Lower lobe of right lung (tissue), 2 donors: Measurements from ENCODE around the gene SLC30A4. TPM values are rescaled to one million over a fixed set of nuclear protein-coding genes. Genes with fewer than 3 reads are reported as not detected.
A peak's percentile ranks its signal among the peaks of the same experiment; 100 is the strongest.

Source experiments
- ATAC-seq, 2 donors: fragments of 200-7000 bp; cut with Tn5 transposase; one replicate each; pipeline ENCODE4 v1.9.1; 2020 to 2022; ENCODE audit warnings: mild to moderate bottlenecking in 2 of 2, moderate library complexity in 2 of 2
- DNase-seq: peaks from one replicate; pipeline ENCODE4 v3.0.0-alpha.2; 2020
- H3K27ac ChIP-seq: fragments of 200-600 bp; one replicate; pipeline ENCODE4 v1.8.0; 2022
- H3K27me3 ChIP-seq: fragments of 200-600 bp; one replicate; pipeline ENCODE4 v1.8.0; 2022; ENCODE audit warnings: low read depth
- H3K36me3 ChIP-seq: fragments of 200-600 bp; one replicate; pipeline ENCODE4 v1.8.0; 2022; ENCODE audit warnings: mild to moderate bottlenecking
- H3K4me1 ChIP-seq: fragments of 200-600 bp; one replicate; pipeline ENCODE4 v1.8.0; 2022
- H3K4me3 ChIP-seq: fragments of 200-600 bp; one replicate; pipeline ENCODE4 v1.8.0; 2022; ENCODE audit warnings: mild to moderate bottlenecking
- H3K9me3 ChIP-seq: fragments of 200-600 bp; one replicate; pipeline ENCODE4 v1.8.0; 2022
- intact Hi-C: fragments of 100-400 bp; cut with DNase I; formaldehyde crosslinking; loops from one replicate; pipeline ENCODE4 v1.11.0; 2022
- total RNA-seq: library from RNA; stranded (reverse); fragmentation: NEBNext Ultra II Directional; extraction: Animal tissue kit (Norgen Biotek cat#: 25700); gene quantifications from one replicate; pipeline ENCODE4 v1.2.1, GENCODE V29; 2021
- TF ChIP-seq, protein P1 (sequence below): fragments of 200-600 bp; IDR thresholded peaks from one replicate; pipeline ENCODE4 v1.8.0; 2022; ENCODE audit warnings: antibody characterized with exemption, mild to moderate bottlenecking
- donor health status: DM: no; HTN: yes; CAD: no; lungs with severe emphysema.

The SLC30A4 gene
- total RNA-seq, 1 donor from 2014 or later, result 4.8 TPM

DNA sequence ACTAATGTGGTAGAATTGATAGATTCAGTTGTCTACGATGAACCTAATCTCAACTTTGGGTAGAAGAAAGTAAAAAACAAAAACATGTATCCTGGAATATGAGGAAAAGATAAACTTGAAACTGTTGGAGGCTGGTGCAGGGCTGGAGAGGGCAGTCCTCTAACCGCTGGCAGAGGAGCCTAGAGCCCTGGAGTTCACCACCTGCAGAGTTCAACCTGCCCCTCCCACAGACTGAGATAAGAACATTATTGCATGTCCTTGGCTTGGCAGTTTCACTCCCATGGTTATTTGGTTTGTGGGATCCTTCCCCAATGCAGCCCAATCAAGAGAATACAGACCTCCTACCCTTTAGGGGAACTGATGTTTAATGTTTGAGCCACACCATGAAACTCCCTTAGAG lies 91.0 kb downstream of the SLC30A4 start:
- Histone ChIP-seq H3K4me1 (no peaks in the 10 kb centered on the region), H3K27ac (no peak overlapping the region), H3K36me3 (no peaks in the 10 kb centered on the region), H3K9me3 (no peaks in the 10 kb centered on the region), H3K4me3 (no peak overlapping the region), H3K27me3 (no peaks in the 10 kb centered on the region)
- no peak for ATAC-seq
- DNase-seq, result no peak
- intact Hi-C loops, result no loop called here
- TF ChIP-seq, protein P1, sequence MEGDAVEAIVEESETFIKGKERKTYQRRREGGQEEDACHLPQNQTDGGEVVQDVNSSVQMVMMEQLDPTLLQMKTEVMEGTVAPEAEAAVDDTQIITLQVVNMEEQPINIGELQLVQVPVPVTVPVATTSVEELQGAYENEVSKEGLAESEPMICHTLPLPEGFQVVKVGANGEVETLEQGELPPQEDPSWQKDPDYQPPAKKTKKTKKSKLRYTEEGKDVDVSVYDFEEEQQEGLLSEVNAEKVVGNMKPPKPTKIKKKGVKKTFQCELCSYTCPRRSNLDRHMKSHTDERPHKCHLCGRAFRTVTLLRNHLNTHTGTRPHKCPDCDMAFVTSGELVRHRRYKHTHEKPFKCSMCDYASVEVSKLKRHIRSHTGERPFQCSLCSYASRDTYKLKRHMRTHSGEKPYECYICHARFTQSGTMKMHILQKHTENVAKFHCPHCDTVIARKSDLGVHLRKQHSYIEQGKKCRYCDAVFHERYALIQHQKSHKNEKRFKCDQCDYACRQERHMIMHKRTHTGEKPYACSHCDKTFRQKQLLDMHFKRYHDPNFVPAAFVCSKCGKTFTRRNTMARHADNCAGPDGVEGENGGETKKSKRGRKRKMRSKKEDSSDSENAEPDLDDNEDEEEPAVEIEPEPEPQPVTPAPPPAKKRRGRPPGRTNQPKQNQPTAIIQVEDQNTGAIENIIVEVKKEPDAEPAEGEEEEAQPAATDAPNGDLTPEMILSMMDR, result no peak

DNA sequence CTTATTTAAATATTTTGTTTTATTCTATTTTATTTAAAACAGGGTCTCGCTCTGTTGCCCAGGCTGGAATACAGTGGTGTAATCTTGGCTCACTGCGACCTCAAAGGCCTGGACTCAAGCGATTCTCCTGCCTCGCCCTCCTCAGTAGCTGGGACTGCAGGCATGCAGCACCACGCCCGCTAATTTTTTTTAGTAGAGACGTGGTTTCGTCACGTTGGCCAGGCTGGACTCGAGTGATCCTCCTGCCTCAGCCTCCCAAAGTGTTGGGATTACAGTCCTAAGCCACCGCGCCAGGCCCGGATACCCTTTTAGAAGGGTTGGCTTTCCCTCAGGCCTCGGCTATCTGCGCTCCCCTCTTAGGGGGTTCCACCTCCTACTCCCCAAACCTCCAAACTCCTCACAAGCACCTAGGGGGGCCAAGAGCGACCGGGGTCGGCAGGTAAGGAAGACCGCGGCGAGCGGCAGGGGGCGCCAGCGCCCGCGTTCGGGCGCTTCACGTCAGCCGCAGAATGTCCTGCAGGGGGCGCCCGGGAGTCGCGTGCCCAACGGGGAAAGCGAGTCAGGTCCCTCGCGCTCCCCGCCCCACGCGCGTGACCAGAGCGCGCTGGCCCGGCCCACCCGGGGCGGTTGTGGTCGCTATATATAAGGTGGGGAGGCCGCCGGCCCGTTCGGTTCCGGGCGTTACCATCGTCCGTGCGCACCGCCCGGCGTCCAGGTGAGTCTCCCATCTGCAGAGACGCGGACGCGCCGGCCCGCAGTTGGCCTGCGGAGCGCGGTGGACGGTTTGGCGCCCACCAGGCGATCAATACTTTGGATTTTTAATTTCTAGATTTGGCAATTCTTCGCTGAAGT lies 92.4 kb downstream of the SLC30A4 start:
- no peaks in the 10 kb centered on the region for H3K36me3 ChIP-seq
- DNase-seq (peak; percentile 85), ATAC-seq (peak; percentile 96)
- TF ChIP-seq, protein P1, result peak; percentile 99
- H3K4me3 ChIP-seq, result peak overlapping the region; percentile 58
- H3K4me1 ChIP-seq, result no peaks in the 10 kb centered on the region
- intact Hi-C loops, result no loop called here
- no peaks in the 10 kb centered on the region for H3K27me3 ChIP-seq
- no peaks in the 10 kb centered on the region for H3K9me3 ChIP-seq
- H3K27ac ChIP-seq, result no peak overlapping the region

Other genes starting within 250 kb of the SLC30A4 start
- gene GATM, start 144.2 kb downstream of the SLC30A4 start, total RNA-seq, result 7.2 TPM
- gene BLOC1S6, start 64.6 kb upstream of the SLC30A4 start, total RNA-seq, result 41.0 TPM
- gene SQOR, start 112.3 kb upstream of the SLC30A4 start, total RNA-seq, result 97.1 TPM